ENCODE measurements around the gene ABHD4. TPM values are rescaled to one million over a fixed set of nuclear protein-coding genes. Genes with fewer than 3 reads are reported as not detected.
A peak's percentile ranks its signal among the peaks of the same experiment; 100 is the strongest.
"Not testable (repeated sequence)": the region's sequence is repeated elsewhere in the genome, so short reads cannot be mapped to it uniquely, and the experiment has no call there.

ABHD4 gene, protein sequence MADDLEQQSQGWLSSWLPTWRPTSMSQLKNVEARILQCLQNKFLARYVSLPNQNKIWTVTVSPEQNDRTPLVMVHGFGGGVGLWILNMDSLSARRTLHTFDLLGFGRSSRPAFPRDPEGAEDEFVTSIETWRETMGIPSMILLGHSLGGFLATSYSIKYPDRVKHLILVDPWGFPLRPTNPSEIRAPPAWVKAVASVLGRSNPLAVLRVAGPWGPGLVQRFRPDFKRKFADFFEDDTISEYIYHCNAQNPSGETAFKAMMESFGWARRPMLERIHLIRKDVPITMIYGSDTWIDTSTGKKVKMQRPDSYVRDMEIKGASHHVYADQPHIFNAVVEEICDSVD
- 1 to 10 TPM; 1.9 to 3.9 (median 2.1) TPM for total RNA-seq

DNA sequence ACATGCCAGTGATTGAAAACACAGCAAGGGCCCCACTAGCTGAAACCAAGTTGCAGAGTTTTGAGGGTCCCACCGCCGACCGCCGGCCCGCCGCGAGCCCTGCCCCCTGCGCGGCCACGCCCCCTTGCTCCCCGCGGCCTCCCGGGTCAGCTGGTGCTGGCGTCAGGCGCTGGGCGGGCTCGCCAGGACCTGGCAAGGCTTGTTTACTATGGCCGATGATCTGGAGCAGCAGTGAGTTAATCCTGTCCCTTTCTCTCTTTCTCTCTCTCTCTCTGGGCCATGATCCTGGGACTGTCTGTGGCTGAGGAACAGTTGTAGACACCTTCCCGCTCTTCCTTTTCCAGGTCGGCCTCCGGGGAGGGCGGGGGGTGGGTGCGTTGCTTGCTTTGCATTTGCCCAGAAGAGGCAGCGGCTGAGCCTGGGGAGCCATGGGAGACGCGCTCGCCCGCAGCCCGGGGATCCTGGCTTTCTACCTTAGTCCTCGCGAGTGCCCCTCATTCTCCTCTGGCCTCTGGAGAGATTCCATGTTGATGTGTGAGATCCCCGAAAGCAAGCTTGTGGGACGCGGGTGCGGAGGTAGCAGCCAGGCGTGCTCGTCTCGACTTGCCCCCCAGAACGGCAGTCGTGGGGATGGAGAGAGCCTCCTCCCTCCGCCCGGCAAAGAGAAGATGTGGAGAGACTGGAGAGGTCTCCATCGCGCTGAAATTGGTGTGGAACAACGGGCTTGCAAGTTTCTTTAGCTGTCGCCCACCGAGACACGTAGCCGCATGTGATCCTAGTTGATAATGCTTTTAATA lies at the start of gene ABHD4:
Gene ABHD4, plus strand, starts transcription at position 202 of the 797 bp plus-strand sequence. Its CDS starts 7 bp downstream, at position 209.
- ATAC-seq (peak; percentile 78 to 83), DNase-seq (peak; percentile 20)
- peaks cover 15% of the 10 kb centered on the region for H3K36me3 Mint-ChIP-seq (ENCODE audit: insufficient read depth)
- H3K27me3 Mint-ChIP-seq (ENCODE audit: low read depth) = no peaks in the 10 kb centered on the region
- H3K9me3 Mint-ChIP-seq = no peaks in the 10 kb centered on the region
- H3K4me3 Mint-ChIP-seq = peak within 1 kb of the TSS; percentile 93
- peaks cover 25% of the 10 kb centered on the region for H3K4me1 Mint-ChIP-seq (ENCODE audit: low read depth)

DNA sequence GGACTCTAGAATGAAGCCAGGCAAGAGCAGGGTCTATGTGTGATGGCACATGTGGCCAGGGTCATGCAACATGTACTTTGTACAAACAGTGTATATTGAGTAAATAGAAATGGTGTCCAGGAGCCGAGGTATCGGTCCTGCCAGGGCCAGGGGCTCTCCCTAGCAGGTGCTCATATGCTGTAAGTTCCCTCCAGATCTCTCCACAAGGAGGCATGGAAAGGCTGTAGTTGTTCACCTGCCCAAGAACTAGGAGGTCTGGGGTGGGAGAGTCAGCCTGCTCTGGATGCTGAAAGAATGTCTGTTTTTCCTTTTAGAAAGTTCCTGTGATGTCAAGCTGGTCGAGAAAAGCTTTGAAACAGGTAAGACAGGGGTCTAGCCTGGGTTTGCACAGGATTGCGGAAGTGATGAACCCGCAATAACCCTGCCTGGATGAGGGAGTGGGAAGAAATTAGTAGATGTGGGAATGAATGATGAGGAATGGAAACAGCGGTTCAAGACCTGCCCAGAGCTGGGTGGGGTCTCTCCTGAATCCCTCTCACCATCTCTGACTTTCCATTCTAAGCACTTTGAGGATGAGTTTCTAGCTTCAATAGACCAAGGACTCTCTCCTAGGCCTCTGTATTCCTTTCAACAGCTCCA lies 48.7 kb upstream of the ABHD4 start:
- Mint-ChIP-seq H3K27me3 (ENCODE audit: low read depth) (no peaks in the 10 kb centered on the region), H3K4me3 (peak overlapping the region; percentile 77), H3K4me1 (ENCODE audit: low read depth) (peaks cover 96% of the 10 kb centered on the region), H3K36me3 (ENCODE audit: insufficient read depth) (peaks cover 81% of the 10 kb centered on the region), H3K9me3 (no peaks in the 10 kb centered on the region)
- no peak for DNase-seq
- no peak for ATAC-seq

DNA sequence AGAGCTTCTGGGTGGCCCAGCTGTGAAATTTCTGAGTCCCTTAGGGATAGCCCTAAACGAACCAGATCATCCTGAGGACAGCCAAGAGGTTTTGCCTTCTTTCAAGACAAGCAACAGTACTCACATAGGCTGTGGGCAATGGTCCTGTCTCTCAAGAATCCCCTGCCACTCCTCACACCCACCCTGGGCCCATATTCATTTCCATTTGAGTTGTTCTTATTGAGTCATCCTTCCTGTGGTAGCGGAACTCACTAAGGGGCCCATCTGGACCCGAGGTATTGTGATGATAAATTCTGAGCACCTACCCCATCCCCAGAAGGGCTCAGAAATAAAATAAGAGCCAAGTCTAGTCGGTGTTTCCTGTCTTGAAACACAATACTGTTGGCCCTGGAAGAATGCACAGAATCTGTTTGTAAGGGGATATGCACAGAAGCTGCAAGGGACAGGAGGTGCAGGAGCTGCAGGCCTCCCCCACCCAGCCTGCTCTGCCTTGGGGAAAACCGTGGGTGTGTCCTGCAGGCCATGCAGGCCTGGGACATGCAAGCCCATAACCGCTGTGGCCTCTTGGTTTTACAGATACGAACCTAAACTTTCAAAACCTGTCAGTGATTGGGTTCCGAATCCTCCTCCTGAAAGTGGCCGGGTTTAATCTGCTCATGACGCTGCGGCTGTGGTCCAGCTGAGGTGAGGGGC lies 48.0 kb upstream of the ABHD4 start:
- peak overlapping the region; percentile 77 for H3K4me3 Mint-ChIP-seq
- no peaks in the 10 kb centered on the region for H3K9me3 Mint-ChIP-seq
- H3K27me3 Mint-ChIP-seq (ENCODE audit: low read depth) = no peaks in the 10 kb centered on the region
- peaks cover 96% of the 10 kb centered on the region for H3K4me1 Mint-ChIP-seq (ENCODE audit: low read depth)
- DNase-seq (peak; percentile 52), ATAC-seq (peak; percentile 71 to 83)
- H3K36me3 Mint-ChIP-seq (ENCODE audit: insufficient read depth) = peaks cover 75% of the 10 kb centered on the region

DNA sequence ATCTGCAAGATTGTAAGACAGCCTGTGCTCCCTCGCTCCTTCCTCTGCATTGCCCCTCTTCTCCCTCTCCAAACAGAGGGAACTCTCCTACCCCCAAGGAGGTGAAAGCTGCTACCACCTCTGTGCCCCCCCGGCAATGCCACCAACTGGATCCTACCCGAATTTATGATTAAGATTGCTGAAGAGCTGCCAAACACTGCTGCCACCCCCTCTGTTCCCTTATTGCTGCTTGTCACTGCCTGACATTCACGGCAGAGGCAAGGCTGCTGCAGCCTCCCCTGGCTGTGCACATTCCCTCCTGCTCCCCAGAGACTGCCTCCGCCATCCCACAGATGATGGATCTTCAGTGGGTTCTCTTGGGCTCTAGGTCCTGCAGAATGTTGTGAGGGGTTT lies 46.5 kb upstream of the ABHD4 start:
- peaks cover 93% of the 10 kb centered on the region for H3K4me1 Mint-ChIP-seq (ENCODE audit: low read depth)
- peak overlapping the region; percentile 77 for H3K4me3 Mint-ChIP-seq
- no peak for ATAC-seq
- no peaks in the 10 kb centered on the region for H3K9me3 Mint-ChIP-seq
- no peak for DNase-seq
- peaks cover 62% of the 10 kb centered on the region for H3K36me3 Mint-ChIP-seq (ENCODE audit: insufficient read depth)
- H3K27me3 Mint-ChIP-seq (ENCODE audit: low read depth) = peaks cover 2% of the 10 kb centered on the region

DNA sequence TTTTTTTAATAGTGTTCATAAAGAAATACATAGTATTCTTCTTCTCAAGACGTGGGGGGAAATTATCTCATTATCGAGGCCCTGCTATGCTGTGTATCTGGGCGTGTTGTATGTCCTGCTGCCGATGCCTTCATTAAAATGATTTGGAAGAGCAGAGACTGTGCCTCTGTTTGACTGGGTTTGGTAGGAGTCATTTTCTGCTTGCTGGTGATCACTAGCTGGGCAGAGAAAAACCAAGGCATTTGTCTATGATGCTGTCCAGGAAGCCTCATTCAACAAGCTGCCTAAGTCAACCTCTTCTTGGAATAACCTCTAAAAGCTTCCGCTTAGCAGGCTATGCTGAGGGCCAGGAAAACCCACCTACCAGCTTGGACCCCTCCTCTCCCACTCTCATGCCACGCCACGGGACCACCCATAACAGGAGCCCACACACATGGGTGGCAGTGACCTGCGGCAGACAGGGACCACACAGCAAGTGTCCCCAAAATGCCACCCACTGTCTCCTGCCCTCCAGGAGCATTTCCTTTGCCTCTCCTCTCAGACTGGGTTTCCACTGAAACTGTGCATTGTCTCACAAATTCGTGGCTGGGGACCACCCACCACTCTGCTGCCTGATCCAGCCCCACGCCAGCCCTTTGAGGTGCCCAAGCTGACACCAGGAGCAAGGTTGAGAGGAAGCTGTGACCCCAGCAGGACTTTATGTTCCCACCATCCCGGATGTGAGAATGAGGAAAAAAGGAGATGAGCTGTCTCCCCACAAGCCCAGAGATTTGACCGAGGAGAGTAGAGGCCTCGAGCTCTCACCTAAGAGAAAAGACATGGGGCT lies 45.9 kb upstream of the ABHD4 start:
- no peak for DNase-seq
- H3K4me1 Mint-ChIP-seq (ENCODE audit: low read depth) = peaks cover 92% of the 10 kb centered on the region
- ATAC-seq = no peak
- H3K27me3 Mint-ChIP-seq (ENCODE audit: low read depth) = peaks cover 2% of the 10 kb centered on the region
- no peaks in the 10 kb centered on the region for H3K9me3 Mint-ChIP-seq
- peaks cover 57% of the 10 kb centered on the region for H3K36me3 Mint-ChIP-seq (ENCODE audit: insufficient read depth)
- peak overlapping the region; percentile 77 for H3K4me3 Mint-ChIP-seq

DNA sequence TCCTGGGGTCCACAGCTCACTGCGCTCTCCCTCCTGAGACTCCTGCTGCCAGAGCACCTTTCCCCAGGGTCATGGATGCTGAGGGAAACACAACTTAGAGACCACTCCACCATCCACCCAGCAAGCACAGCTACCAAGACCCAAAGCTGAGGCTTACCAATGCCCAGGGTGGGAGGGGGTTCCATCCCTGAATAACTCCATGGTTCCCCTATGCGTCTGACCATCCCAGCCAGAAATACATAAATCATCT lies 45.3 kb upstream of the ABHD4 start:
- peaks cover 2% of the 10 kb centered on the region for H3K27me3 Mint-ChIP-seq (ENCODE audit: low read depth)
- H3K36me3 Mint-ChIP-seq (ENCODE audit: insufficient read depth) = peaks cover 51% of the 10 kb centered on the region
- DNase-seq = no peak

DNA sequence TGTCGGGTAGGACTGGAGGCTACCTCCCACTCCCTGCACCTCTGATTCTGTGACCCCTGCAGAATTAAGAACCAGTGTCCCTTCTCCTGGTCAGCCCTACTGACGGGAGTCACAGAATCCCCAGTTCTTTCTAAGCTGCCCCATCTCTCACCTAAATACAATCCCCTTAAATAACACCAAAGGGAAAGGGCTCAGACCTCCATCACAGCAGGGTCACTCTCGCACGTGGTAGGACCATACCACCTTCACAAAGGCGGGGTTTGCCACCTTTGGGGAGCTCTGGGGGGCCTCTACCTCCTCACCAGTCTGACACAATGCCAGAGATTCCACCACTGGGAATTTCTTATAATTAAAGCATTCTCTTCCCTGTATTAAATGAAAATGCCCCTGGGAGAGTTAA lies 44.7 kb upstream of the ABHD4 start:
- peaks cover 45% of the 10 kb centered on the region for H3K36me3 Mint-ChIP-seq (ENCODE audit: insufficient read depth)
- H3K9me3 Mint-ChIP-seq = no peaks in the 10 kb centered on the region
- no peak for ATAC-seq
- peak overlapping the region; percentile 65 for H3K4me3 Mint-ChIP-seq
- H3K27me3 Mint-ChIP-seq (ENCODE audit: low read depth) = peaks cover 2% of the 10 kb centered on the region
- H3K4me1 Mint-ChIP-seq (ENCODE audit: low read depth) = peaks cover 92% of the 10 kb centered on the region
- no peak for DNase-seq

More for the DNA sequence above, 45.3 kb upstream of the ABHD4 start:
- peak overlapping the region; percentile 77 for H3K4me3 Mint-ChIP-seq
- no peaks in the 10 kb centered on the region for H3K9me3 Mint-ChIP-seq
- ATAC-seq = no peak
- H3K4me1 Mint-ChIP-seq (ENCODE audit: low read depth) = peaks cover 92% of the 10 kb centered on the region

DNA sequence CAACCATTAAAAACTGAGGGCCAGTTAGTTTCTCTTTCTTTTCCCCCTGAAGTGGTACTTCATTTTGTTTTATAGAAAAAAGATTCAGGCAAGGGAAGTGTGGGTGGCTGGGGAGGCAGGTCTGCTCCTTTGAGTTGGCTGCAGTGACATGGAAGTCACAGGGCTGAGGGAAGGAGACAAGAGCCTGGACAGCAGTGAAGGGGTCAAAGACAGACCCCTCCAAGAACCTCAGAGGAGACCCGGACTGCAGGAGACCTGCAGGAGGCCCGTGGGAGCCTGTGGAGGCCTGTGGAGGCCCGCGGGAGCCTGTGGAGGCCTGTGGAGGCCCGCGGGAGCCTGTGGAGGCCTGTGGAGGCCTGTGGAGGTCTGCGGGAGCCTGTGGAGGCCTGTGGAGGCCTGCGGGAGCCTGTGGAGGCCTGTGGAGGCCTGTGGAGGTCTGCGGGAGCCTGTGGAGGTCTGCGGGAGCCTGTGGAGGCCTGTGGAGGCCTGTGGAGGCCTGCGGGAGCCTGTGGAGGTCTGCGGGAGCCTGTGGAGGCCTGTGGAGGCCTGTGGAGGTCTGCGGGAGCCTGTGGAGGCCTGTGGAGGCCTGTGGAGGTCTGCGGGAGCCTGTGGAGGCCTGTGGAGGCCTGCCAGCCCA lies 44.1 kb upstream of the ABHD4 start:
- H3K9me3 Mint-ChIP-seq; H3K27me3 Mint-ChIP-seq (ENCODE audit: low read depth); DNase-seq; ATAC-seq: not testable (repeated sequence)
- H3K4me3 Mint-ChIP-seq = peak overlapping the region; percentile 65
- peaks cover 41% of the 10 kb centered on the region for H3K36me3 Mint-ChIP-seq (ENCODE audit: insufficient read depth)
- H3K4me1 Mint-ChIP-seq (ENCODE audit: low read depth) = peaks cover 93% of the 10 kb centered on the region

DNA sequence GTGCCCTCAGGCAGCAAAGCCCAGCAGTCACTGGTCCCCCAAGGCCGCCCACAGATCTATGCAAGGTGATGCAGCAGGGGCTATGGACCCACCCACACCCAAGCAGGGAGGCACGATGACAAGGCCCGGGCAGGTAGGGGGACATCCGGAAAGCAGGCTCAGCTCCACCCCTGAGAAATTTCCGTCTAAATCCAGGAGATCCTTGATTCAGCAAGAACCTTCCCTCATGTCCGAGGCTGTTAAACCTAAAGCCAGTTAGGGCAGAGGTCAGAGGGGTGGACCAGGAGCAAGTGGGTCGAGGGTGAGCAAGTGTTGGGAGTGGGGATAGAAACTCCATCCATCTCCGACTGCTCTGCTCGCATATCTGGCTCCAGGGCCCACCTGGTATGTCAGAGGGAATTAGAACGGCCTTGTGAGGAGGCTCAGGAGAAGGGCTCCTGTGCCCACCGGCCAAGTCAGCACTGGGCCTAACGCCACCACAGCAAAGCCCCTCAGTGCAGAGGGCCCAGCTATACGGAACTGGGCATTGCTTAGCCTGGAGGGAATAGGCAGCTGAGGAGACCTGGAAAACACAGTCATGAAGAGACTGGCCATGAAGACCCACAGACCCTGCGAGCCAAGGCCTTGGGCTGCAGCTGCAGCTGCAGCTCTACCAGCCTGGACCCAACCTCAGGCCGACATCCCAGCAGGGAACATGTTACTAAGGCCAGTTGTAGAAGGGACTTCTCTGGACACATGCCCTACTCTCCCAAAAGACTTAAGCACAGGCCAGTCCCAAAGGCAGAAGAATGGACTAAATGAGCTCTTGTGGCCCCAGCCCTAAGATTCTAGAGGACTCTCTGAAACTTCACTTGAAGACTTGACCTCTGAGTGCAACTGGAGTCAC lies 43.4 kb upstream of the ABHD4 start:
- peak overlapping the region; percentile 84 for H3K4me3 Mint-ChIP-seq
- no peak for DNase-seq
- H3K4me1 Mint-ChIP-seq (ENCODE audit: low read depth) = peaks cover 92% of the 10 kb centered on the region
- peaks cover 33% of the 10 kb centered on the region for H3K36me3 Mint-ChIP-seq (ENCODE audit: insufficient read depth)
- no peaks in the 10 kb centered on the region for H3K9me3 Mint-ChIP-seq
- ATAC-seq = no peak
- H3K27me3 Mint-ChIP-seq (ENCODE audit: low read depth) = peaks cover 2% of the 10 kb centered on the region

DNA sequence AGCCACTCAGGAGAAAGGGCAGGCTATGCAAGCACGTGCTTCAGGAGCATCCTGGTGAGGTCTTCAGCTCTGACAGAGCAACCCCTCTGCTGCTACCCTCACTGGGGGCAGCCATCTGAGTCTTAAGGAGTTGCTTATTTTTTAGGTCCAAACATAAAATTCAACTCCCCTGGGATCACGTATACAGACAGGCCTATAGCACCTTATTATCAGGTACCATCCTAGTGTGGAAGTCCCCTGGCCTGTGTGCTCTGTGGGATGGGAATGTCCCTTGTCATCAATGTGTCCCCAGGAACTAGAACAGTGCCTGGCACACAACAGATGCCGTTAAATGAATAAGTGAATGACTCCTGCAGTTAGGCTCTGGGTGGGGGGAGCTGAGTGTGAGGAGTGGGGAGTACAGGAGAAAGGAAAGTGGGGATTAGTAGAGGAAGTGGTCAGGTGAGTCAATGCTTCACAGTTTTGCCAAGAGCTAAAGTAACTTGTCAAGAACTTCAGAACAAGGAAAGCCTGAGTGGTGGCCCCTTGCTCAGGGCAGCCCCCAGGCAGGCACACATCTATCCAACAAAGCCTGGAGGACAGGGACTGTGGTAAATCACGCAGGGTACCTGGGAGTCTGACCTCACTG lies 42.6 kb upstream of the ABHD4 start:
- peak overlapping the region; percentile 84 for H3K4me3 Mint-ChIP-seq
- H3K36me3 Mint-ChIP-seq (ENCODE audit: insufficient read depth) = peaks cover 30% of the 10 kb centered on the region
- peaks cover 2% of the 10 kb centered on the region for H3K27me3 Mint-ChIP-seq (ENCODE audit: low read depth)
- H3K9me3 Mint-ChIP-seq = no peaks in the 10 kb centered on the region
- ATAC-seq (peak; percentile 36 to 43), DNase-seq (peak; percentile 63)
- H3K4me1 Mint-ChIP-seq (ENCODE audit: low read depth) = peaks cover 91% of the 10 kb centered on the region

DNA sequence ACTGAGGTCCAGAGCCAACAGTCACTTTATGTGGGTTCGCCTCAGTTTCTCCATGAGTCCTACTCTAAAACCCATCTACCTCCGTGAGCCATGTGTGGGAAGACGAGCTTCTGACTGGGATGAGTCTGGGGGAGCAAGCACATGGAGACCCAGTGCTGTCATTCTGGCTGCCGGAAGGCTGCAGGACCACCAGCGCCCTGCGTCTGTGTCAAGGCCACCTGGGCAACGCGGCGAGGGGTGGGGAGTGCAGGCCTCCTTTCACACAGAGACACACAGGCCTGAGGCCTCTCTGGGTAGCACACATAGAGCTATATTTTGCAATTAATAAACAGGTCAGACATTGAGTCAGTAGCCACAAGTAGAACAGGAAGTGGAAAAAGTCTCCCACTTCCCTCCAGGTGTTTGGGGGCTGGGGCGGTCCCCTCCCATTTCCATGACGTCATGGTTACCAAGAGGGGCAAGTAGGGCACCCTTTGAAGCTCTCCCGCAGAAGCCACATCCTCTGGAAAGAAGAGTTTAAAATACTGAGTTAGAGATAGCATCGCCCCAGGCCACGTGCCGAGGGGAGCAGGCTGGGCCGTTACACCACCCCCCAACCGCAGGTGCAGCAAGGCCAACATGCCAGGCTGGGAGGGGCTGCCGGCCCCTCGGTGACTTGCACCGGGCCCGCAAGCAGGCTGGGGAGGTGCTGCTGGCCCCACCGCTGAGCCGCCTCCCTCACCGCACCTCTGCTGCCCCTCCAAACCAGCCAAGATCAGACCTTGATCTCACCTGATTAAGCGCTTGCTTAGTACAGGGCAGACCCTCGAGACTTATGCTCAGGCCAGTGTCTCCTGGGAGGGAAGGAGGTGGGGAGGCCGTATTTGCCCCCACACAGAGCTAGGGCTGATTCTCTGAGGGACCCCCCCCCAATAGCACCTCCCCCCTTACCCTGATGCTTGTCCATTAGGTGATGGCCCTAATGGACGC lies 41.8 kb upstream of the ABHD4 start:
- DNase-seq = peak; percentile 95
- peaks cover 91% of the 10 kb centered on the region for H3K4me1 Mint-ChIP-seq (ENCODE audit: low read depth)
- H3K9me3 Mint-ChIP-seq = no peaks in the 10 kb centered on the region
- peaks cover 22% of the 10 kb centered on the region for H3K36me3 Mint-ChIP-seq (ENCODE audit: insufficient read depth)
- peak overlapping the region; percentile 84 for H3K4me3 Mint-ChIP-seq
- peaks cover 2% of the 10 kb centered on the region for H3K27me3 Mint-ChIP-seq (ENCODE audit: low read depth)
- ATAC-seq = peak; percentile 62 to 66

Measured in activated T-cell treated with anti-CD3 and anti-CD28 coated beads, Interleukin-2, amount 50 U/mL, for 4 hours (primary cell).